ENCODE measurements around the gene AFF3.

AFF3 gene

GRCh38 chr2:99726691-99727090, 415.7 kb downstream of the AFF3 start:
- no peak for DNase-seq

GRCh38 chr2:99725820-99726219, 416.6 kb downstream of the AFF3 start:
- no peak for DNase-seq

- no peak for DNase-seq
These were observed 419.9 kb downstream of the AFF3 start for GRCh38 chr2:99722476-99722875.

- DNase-seq, result no peak
These were observed 423.3 kb downstream of the AFF3 start for GRCh38 chr2:99719102-99719501.

GRCh38 chr2:99715956-99716355, 426.4 kb downstream of the AFF3 start:
- DNase-seq, result no peak

GRCh38 chr2:99714349-99714748, 428.0 kb downstream of the AFF3 start:
- no peak for DNase-seq

GRCh38 chr2:99711144-99711543, 431.2 kb downstream of the AFF3 start:
- no peak for DNase-seq

- DNase-seq, result no peak
These were observed 431.7 kb downstream of the AFF3 start for GRCh38 chr2:99710721-99711120.

- DNase-seq, result no peak
These were observed 433.2 kb downstream of the AFF3 start for GRCh38 chr2:99709229-99709628.

GRCh38 chr2:99708231-99708630, 434.2 kb downstream of the AFF3 start:
- DNase-seq, result no peak

GRCh38 chr2:99707592-99707991, 434.8 kb downstream of the AFF3 start:
- DNase-seq, result no peak

GRCh38 chr2:99706735-99707134, 435.7 kb downstream of the AFF3 start:
- DNase-seq, result no peak

GRCh38 chr2:99701503-99701902, 440.9 kb downstream of the AFF3 start:
- DNase-seq, result no peak

GRCh38 chr2:99700482-99701398, 441.6 kb downstream of the AFF3 start:
- no peak for DNase-seq

- no peak for DNase-seq
These were observed 443.5 kb downstream of the AFF3 start for GRCh38 chr2:99698896-99699295.

GRCh38 chr2:99697811-99698568, 444.4 kb downstream of the AFF3 start:
- DNase-seq, result no peak

GRCh38 chr2:99695944-99696253, 446.5 kb downstream of the AFF3 start:
- no peak for DNase-seq

- DNase-seq, result no peak
These were observed 447.1 kb downstream of the AFF3 start for GRCh38 chr2:99695130-99695943.

- DNase-seq, result no peak
These were observed 448.1 kb downstream of the AFF3 start for GRCh38 chr2:99694331-99694730.

GRCh38 chr2:99692785-99693184, 449.6 kb downstream of the AFF3 start:
- no peak for DNase-seq

- DNase-seq, result no peak
These were observed 450.5 kb downstream of the AFF3 start for GRCh38 chr2:99691926-99692325.

- no peak for DNase-seq
These were observed 453.1 kb downstream of the AFF3 start for GRCh38 chr2:99689145-99689742.

GRCh38 chr2:99688699-99689098, 453.7 kb downstream of the AFF3 start:
- no peak for DNase-seq

Measured in activated CD4-positive, alpha-beta T cell treated with anti-CD3 and anti-CD28 coated beads, Interleukin-10, Interleukin-2, amounts not matched to agents 100 ng/mL and 50 ng/mL, durations not matched to agents 16 hours and 8 hours (primary cell).